COLO829 (cell line): ENCODE measurements around the gene ZNF318.
"Not testable (repeated sequence)": the region's sequence is repeated elsewhere in the genome, so short reads cannot be mapped to it uniquely, and the experiment has no call there.

Experiments
- DNase-seq: peaks from one replicate; pipeline ENCODE4 v3.0.0; 2012; ENCODE audit warnings: low spot score

The ZNF318 gene

GRCh38 chr6:43383021-43383667 lies 13.7 kb upstream of the ZNF318 start:
- peak; percentile 42 for DNase-seq

- DNase-seq, result not testable (repeated sequence)
Observed at GRCh38 chr6:43380858-43381257, 11.4 kb upstream of the ZNF318 start.

DNA sequence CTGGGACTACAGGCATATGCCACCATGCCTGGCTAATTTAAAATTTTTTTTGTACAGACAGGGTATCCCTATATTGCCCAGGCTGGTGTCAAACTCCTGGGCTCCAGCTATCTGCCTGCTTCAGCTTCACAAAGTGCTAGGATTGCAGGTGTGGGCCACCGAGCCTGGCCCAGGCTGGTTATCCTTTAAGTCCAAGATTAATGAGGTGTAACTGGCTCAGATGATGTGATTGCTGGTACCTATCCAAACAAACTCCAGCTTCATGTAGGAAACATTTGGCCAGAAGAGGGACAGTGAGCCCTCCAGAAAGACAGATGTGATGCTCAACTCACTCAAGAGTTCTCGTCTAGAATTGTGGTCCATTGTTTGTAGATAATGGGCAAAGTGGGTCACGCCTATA lies 9.2 kb upstream of the ZNF318 start:
- DNase-seq, result no peak

- DNase-seq, result no peak
Observed at GRCh38 chr6:43377710-43378229, 8.3 kb upstream of the ZNF318 start.

DNA sequence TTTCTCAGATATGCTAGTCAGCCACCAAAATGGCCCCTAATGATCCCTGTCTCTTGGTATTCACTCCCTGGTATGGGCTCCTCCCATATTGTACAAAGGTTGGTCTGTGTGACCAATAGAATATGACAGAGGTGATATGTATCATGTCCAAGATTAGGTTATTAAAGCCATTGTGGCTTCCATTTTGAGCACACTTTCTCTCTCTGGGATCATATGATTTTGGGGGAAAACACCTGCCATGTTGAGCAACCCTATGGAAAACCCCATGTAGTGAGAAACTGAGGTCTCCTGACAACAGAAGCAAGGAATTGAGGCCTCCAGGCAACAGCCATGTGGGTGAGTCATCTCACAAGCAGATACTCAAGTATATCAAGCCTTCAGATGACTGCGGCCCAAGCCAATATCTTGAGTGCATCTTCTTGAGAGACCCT lies 7.1 kb upstream of the ZNF318 start:
- DNase-seq, result no peak

DNA sequence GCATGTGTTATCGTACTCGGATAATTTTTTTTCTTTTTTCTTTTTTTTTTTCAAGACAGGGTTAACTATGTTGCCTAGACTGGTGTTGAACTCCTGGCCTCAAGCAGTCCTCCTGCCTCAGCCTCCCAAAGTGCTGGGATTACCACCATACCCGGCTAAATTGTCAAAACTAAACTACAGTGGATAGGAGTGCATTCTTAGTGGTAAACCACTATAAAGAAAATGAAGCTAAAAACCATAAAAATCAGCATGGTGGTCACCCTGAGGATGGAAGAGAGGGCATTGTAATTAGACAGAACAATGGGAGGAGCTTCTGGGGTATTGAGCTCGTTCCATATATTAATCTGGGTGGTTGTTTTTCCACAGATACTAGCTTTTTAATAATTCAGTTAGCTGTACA lies 6.2 kb upstream of the ZNF318 start:
- DNase-seq, result no peak

- DNase-seq, result no peak
Observed at GRCh38 chr6:43373252-43373875, 3.9 kb upstream of the ZNF318 start.

DNA sequence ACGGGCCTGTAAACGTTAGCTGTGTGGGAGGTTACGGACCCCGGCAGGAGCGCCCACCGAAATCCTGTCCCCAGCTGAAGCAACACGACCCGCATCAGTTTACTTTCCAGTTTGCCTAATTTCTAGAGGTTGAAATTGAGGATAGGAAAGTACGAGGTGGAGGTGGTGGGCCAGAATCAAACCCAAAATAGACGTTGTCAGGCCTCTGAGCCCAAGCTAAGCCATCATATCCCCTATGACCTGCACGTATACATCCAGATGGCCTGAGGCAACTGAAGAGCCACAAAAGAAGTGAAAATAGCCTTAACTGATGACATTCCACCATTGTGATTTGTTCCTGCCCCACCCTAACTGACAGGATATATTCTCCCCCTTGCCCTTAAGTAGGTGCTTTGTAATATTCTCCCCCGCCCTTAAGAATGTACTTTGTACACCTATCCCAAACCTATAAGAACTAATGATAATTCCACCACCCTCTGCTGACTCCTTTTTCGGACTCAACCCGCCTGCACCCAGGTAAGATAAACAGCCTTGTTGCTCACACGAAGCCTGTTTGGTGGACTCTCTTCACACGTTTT lies 645 bp upstream of the ZNF318 start:
- not testable (repeated sequence) for DNase-seq

- DNase-seq, result peak; percentile 28
Observed at GRCh38 chr6:43368259-43369160, 937 bp downstream of the ZNF318 start.

GRCh38 chr6:43367245-43367984 lies 2.0 kb downstream of the ZNF318 start:
- DNase-seq, result no peak

GRCh38 chr6:43361269-43361668 lies 8.2 kb downstream of the ZNF318 start:
- no peak for DNase-seq

DNA sequence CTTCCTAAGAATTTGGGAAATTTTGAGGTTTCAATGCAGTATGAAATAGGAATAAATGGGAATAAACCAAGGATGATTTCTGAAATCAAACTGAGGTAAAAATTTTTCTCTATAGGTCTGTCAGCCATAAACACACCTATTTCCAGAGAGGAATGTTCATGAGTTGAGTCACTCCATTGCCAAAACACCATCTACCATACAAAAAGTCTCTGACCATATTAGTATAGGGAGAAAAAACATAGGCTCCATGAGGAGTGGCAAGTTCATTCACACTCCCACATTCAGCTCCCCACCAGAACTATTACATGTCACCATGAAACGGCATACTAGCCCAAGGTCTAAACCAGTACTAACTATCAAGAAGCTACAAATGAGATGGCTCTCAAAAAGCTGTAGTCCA lies 9.6 kb downstream of the ZNF318 start:
- DNase-seq, result no peak

DNA sequence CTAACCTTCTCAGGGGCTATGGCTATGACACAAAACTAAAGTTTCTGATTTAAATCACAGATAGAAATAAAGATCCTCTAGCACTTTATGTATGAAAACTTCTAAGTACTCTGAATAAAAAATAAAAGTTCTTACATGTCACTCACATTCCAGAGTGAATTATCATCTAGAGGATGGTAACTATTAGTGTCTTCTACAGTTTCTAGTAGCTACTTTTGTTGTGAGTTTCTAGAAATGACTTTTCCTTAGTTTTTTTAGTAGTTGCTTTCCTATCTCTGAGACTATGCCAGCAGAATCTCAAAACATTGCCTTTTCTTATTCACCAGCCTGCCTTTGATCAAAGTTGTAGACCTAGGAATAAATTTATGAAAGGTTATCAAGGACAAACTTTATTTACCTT lies 10.1 kb downstream of the ZNF318 start:
- DNase-seq, result no peak

DNA sequence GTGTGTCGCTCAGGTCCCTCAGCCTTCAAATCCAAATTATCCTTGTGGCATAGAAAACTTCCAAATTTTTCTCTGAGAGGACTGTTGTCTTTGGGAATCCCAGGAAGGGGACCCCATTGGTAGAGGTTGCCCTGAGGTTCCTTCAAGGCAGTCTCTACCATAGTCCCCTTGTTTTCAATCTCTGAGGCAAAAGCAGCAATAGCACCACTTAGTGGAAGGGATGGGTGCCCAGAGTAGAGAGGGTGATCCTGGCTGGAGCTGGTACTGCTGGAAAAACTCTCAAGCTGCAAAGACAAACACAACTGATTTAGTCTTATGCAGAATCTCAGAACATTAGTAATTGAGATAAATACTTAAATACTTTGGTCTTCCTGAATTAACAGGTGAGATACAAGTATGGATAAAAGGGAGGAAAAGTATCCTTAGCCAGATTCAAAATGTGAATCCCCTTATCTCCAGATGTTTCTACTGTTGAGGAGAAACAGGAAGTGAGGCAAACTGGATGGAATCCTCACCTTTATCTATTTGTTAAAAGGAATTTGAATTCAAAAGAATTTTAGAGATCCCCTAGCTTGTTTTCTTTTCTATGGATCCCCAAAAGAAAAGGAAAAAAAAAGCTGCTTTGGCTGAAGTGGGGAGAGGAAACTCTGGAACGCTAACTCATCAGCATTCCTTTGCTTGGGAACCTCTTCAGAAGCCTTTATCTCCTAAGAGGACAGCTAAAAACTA lies 13.4 kb downstream of the ZNF318 start:
- no peak for DNase-seq

DNA sequence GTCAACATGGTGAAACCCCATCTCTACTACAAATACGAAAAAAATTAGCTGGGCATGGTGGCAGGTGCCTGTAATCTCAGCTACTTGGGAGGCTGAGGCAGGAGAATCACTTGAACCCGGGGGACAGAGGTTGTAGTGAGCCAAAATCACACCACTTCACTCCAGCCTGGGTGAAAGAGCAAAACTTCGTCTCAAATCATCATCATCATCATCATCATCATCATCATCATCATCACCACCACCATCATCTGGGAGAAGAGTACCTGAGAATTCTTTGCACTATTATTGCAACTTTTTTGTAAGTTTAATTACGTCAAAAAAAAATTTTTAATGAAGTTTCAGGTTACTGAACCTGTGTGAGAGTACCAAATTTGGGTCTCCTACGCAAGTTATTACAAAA lies 17.5 kb downstream of the ZNF318 start:
- not testable (repeated sequence) for DNase-seq

DNA sequence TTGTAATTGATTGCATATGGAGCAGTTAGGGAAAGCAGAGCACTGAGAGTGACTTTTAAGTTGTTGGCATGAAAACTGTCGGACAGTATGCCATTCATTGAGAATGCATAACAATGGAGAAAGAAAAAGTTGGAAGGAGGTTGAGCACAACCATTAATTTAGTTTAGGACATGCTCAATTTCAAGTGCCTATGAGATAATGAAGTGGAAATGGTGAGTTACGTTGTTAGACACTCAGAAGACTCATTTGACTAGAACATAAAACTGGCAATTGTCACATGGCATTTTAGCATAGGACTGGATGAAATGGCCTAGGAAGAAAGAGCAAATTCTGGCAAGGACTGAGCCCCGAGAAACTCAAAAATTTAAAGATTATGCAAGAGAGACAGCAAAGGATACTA lies 22.0 kb downstream of the ZNF318 start:
- DNase-seq, result no peak

GRCh38 chr6:43347021-43347420 lies 22.4 kb downstream of the ZNF318 start:
- no peak for DNase-seq

DNA sequence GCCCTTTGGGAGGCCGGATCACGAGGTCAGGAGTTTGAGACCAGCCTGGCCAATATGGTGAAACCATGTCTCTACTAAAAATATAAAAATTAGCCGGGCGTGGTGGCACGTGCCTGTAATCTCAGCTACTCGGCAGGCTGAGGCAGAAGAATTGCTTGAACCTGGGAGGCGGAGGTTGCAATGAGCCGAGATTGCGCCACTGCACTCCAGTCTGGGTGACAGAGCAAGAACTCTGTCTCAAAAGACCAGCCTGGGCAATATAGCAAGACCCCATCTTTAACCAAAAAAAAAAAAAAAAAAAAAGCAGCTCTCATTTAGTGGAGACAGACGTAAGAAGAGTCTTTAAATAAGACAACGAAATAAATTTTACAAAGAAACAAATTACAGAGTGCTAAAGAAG lies 23.2 kb downstream of the ZNF318 start:
- DNase-seq, result not testable (repeated sequence)

GRCh38 chr6:43339168-43339567 lies 30.3 kb downstream of the ZNF318 start:
- DNase-seq, result no peak

GRCh38 chr6:43338243-43338642 lies 31.2 kb downstream of the ZNF318 start:
- no peak for DNase-seq

- DNase-seq, result no peak
Observed at GRCh38 chr6:43336382-43336781, 33.1 kb downstream of the ZNF318 start.
